PC-3 (cell line): Measurements from ENCODE around the gene ARHGAP9.

ENCODE experiments used
- EZH2phosphoT487 ChIP-seq: fragments of 300-600 bp; sonication (generic); IDR thresholded peaks from 2 replicates; pipeline ENCODE4 v1.6.1; 2018; ENCODE audit warnings: mild to moderate bottlenecking, antibody characterized with exemption, low read length, borderline replicate concordance
- TF ChIP-seq, protein P1 (sequence below): fragments of 300-600 bp; sonication (generic); conservative IDR thresholded peaks from 2 replicates; pipeline ENCODE4 v1.5.1; 2017; ENCODE audit warnings: antibody characterized with exemption, low read depth, mild to moderate bottlenecking, low read length

GRCh38 chr12:57449375-57449774, 30.3 kb downstream of the ARHGAP9 start:
- TF ChIP-seq, protein P1, sequence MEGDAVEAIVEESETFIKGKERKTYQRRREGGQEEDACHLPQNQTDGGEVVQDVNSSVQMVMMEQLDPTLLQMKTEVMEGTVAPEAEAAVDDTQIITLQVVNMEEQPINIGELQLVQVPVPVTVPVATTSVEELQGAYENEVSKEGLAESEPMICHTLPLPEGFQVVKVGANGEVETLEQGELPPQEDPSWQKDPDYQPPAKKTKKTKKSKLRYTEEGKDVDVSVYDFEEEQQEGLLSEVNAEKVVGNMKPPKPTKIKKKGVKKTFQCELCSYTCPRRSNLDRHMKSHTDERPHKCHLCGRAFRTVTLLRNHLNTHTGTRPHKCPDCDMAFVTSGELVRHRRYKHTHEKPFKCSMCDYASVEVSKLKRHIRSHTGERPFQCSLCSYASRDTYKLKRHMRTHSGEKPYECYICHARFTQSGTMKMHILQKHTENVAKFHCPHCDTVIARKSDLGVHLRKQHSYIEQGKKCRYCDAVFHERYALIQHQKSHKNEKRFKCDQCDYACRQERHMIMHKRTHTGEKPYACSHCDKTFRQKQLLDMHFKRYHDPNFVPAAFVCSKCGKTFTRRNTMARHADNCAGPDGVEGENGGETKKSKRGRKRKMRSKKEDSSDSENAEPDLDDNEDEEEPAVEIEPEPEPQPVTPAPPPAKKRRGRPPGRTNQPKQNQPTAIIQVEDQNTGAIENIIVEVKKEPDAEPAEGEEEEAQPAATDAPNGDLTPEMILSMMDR = no peak
- TF ChIP-seq EZH2phosphoT487 = no peak
